OCI-LY1 (cell line): Measurements from ENCODE around the gene CDC42BPA.

Source experiments
- H2AFZ ChIP-seq: fragments of 200-600 bp; sonication (generic), shearing (Covaris generic); 2 replicates; pipeline ENCODE4 v1.6.0; 2014; ENCODE audit warnings: antibody characterized with exemption, mild to moderate bottlenecking, low read length
- H3F3A ChIP-seq: fragments of 200-600 bp; sonication (generic), shearing (Covaris generic); 2 replicates; pipeline ENCODE4 v1.6.0; 2014; ENCODE audit warnings: mild to moderate bottlenecking, antibody characterized with exemption, low read length, moderate library complexity; ENCODE audit not compliant: insufficient read depth
- H3K27ac ChIP-seq: fragments of 200-600 bp; sonication (generic); 2 replicates; pipeline ENCODE4 v1.5.1; 2014; ENCODE audit warnings: low read length, mixed run types, mild to moderate bottlenecking, low read depth; ENCODE audit not compliant: poor library complexity, severe bottlenecking
- H3K27me3 ChIP-seq: fragments of 200-600 bp; sonication (generic); 2 replicates; pipeline ENCODE4 v1.6.0; 2014; ENCODE audit warnings: antibody characterized with exemption, mild to moderate bottlenecking, low read length, moderate library complexity; ENCODE audit not compliant: insufficient read depth
- H3K36me3 ChIP-seq: fragments of 200-600 bp; sonication (generic); 2 replicates; pipeline ENCODE4 v1.6.1; 2014; ENCODE audit warnings: mild to moderate bottlenecking, antibody characterized with exemption, low read length, moderate library complexity, mixed read lengths; ENCODE audit not compliant: insufficient read depth
- H3K4me1 ChIP-seq: fragments of 200-600 bp; sonication (generic); 2 replicates; pipeline ENCODE4 v1.5.1; 2014; ENCODE audit warnings: mild to moderate bottlenecking, low read length, moderate library complexity; ENCODE audit not compliant: insufficient read depth, severe bottlenecking
- H3K4me2 ChIP-seq: fragments of 200-600 bp; sonication (generic), shearing (Covaris generic); 2 replicates; pipeline ENCODE4 v1.6.1; 2014; ENCODE audit warnings: low read length
- H3K4me3 ChIP-seq: fragments of 200-600 bp; sonication (generic); 2 replicates; pipeline ENCODE4 v1.5.1; 2014; ENCODE audit warnings: low read length, low read depth, mild to moderate bottlenecking, mixed read lengths; ENCODE audit not compliant: poor library complexity, severe bottlenecking
- H3K79me2 ChIP-seq: fragments of 200-600 bp; shearing (Covaris generic); 2 replicates; pipeline ENCODE4 v1.6.1; 2016; ENCODE audit warnings: mixed run types, low read length, mixed read lengths; ENCODE audit not compliant: insufficient read depth
- H3K9ac ChIP-seq: fragments of 200-600 bp; sonication (generic), shearing (Covaris generic); 2 replicates; pipeline ENCODE4 v1.6.1; 2014; ENCODE audit warnings: mild to moderate bottlenecking, low read length, mixed read lengths
- H3K9me2 ChIP-seq: fragments of 200-600 bp; sonication (generic), shearing (Covaris generic); 2 replicates; pipeline ENCODE4 v1.6.1; 2014; ENCODE audit warnings: low read depth, mild to moderate bottlenecking, low read length, mixed read lengths
- H3K9me3 ChIP-seq: fragments of 200-600 bp; shearing (Covaris generic); 2 replicates; pipeline ENCODE4 v1.6.1; 2014; ENCODE audit warnings: low read length, mixed read lengths
- H4K20me1 ChIP-seq: fragments of 200-600 bp; sonication (generic), shearing (Covaris generic); 2 replicates; pipeline ENCODE4 v1.6.0; 2016; ENCODE audit warnings: mild to moderate bottlenecking, low read length; ENCODE audit not compliant: insufficient read depth
- EZH2 ChIP-seq: fragments of 200-600 bp; sonication (generic), shearing (Covaris generic); IDR thresholded peaks from 2 replicates; pipeline ENCODE4 v1.8.0; 2017; ENCODE audit warnings: borderline replicate concordance, mixed run types, mild to moderate bottlenecking, antibody characterized with exemption, low read length, moderate library complexity, mixed read lengths
- TF ChIP-seq, protein P1 (sequence below): fragments of 200-600 bp; sonication (generic), shearing (Covaris generic); IDR thresholded peaks from 2 replicates; pipeline ENCODE4 v1.5.1; 2017; ENCODE audit warnings: mild to moderate bottlenecking, antibody characterized with exemption, low read length, moderate library complexity, mixed read lengths

CDC42BPA gene

GRCh38 chr1:227227761-227228160 lies 90.5 kb downstream of the CDC42BPA start:
- H3K4me3 ChIP-seq = no peak overlapping the region
- no peaks in the 10 kb centered on the region for H3K27me3 ChIP-seq
- H3K9me3 ChIP-seq = no peaks in the 10 kb centered on the region
- no peak overlapping the region for H2AFZ ChIP-seq
- no peaks in the 10 kb centered on the region for H3K9me2 ChIP-seq
- H3K27ac ChIP-seq = no peak overlapping the region
- H3F3A ChIP-seq = no peaks in the 10 kb centered on the region
- no peaks in the 10 kb centered on the region for H4K20me1 ChIP-seq
- no peaks in the 10 kb centered on the region for H3K4me1 ChIP-seq
- H3K4me2 ChIP-seq = no peak overlapping the region
- no peak for TF ChIP-seq EZH2
- TF ChIP-seq, protein P1, sequence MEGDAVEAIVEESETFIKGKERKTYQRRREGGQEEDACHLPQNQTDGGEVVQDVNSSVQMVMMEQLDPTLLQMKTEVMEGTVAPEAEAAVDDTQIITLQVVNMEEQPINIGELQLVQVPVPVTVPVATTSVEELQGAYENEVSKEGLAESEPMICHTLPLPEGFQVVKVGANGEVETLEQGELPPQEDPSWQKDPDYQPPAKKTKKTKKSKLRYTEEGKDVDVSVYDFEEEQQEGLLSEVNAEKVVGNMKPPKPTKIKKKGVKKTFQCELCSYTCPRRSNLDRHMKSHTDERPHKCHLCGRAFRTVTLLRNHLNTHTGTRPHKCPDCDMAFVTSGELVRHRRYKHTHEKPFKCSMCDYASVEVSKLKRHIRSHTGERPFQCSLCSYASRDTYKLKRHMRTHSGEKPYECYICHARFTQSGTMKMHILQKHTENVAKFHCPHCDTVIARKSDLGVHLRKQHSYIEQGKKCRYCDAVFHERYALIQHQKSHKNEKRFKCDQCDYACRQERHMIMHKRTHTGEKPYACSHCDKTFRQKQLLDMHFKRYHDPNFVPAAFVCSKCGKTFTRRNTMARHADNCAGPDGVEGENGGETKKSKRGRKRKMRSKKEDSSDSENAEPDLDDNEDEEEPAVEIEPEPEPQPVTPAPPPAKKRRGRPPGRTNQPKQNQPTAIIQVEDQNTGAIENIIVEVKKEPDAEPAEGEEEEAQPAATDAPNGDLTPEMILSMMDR = no peak
- H3K79me2 ChIP-seq = no peaks in the 10 kb centered on the region
- no peaks in the 10 kb centered on the region for H3K36me3 ChIP-seq
- H3K9ac ChIP-seq = no peak overlapping the region

DNA sequence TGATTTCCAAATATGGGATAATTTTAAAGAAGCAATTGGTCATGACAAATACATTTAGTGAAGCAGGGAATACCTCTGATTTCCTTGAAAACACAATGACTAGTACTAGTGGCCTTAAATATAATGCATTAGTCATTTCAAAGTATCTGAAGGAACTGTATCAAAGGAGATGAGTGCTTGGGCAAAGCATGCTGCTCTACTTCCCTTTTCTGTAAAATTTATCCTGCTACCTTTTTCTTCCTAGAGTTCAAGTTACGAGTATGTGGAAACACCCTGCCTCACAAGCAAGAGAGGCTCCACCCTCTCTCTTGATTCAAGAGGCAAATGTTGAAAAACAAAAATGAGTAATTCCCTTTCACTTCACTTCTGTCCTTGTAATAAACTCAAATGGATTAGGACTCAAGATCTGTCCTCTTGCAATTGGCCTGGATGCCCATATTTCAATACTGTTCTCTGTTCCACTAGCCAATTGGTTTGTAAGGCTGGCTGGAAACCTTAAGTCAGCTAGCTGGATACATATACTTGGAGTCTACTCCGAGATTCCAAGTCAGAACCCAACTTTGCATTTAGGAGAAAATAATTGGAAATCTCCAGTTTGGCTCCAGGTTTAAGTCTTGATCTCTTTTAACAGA lies 92.5 kb downstream of the CDC42BPA start:
- Histone ChIP-seq H3K27ac (no peak overlapping the region), H3K4me1 (no peaks in the 10 kb centered on the region), H2AFZ (no peak overlapping the region), H3K4me3 (no peak overlapping the region), H3K36me3 (no peaks in the 10 kb centered on the region), H3K4me2 (no peak overlapping the region), H4K20me1 (no peaks in the 10 kb centered on the region), H3F3A (no peaks in the 10 kb centered on the region), H3K79me2 (no peaks in the 10 kb centered on the region), H3K9me2 (no peaks in the 10 kb centered on the region), H3K9me3 (no peaks in the 10 kb centered on the region), H3K27me3 (no peaks in the 10 kb centered on the region), H3K9ac (no peak overlapping the region)
- TF ChIP-seq, protein P1 = no peak
- TF ChIP-seq EZH2 = no peak

- Histone ChIP-seq H3K79me2 (no peaks in the 10 kb centered on the region), H3K9ac (no peak overlapping the region), H4K20me1 (no peaks in the 10 kb centered on the region), H3K9me3 (no peaks in the 10 kb centered on the region), H3K9me2 (no peaks in the 10 kb centered on the region), H3K4me3 (no peak overlapping the region), H3K4me1 (no peaks in the 10 kb centered on the region), H3K27me3 (no peaks in the 10 kb centered on the region), H3K27ac (no peak overlapping the region), H3K36me3 (no peaks in the 10 kb centered on the region), H2AFZ (no peak overlapping the region), H3F3A (no peaks in the 10 kb centered on the region), H3K4me2 (no peak overlapping the region)
- no peak for TF ChIP-seq EZH2
- TF ChIP-seq, protein P1 = no peak
Observed at GRCh38 chr1:227223171-227223806, 95.0 kb downstream of the CDC42BPA start.
